Measurements from ENCODE around the gene FBP2. TPM values are rescaled to one million over a fixed set of nuclear protein-coding genes. Genes with fewer than 3 reads are reported as not detected.

Gene FBP2
- polyA plus RNA-seq, 1 donor (not counting 4 experiments of a cell fraction or from before 2014, with no cell fraction given): not detected

GRCh38 chr9:94622087-94622800 lies 28.6 kb upstream of the FBP2 start:
- H3K4me2 ChIP-seq (ENCODE audit: control insufficient read depth, extremely low read depth, insufficient read depth, low read depth, low read length): no peak overlapping the region
- no peaks in the 10 kb centered on the region for H3K9me3 ChIP-seq (ENCODE audit: control insufficient read depth, low read depth, low read length)
- H3K9ac ChIP-seq (ENCODE audit: control insufficient read depth, extremely low read depth, insufficient read depth, low read length): no peak overlapping the region
- H3K4me3 ChIP-seq (ENCODE audit: control insufficient read depth in 2 of 3, extremely low read depth in 1 of 3, insufficient read depth in 2 of 3, low read depth in 1 of 3, low read length in 3 of 3): no peak overlapping the region
- H3K27ac ChIP-seq (ENCODE audit: control insufficient read depth, insufficient read depth, low read length): no peak overlapping the region
- no peaks in the 10 kb centered on the region for H3K27me3 ChIP-seq (ENCODE audit: control insufficient read depth, extremely low read depth, insufficient read depth, low read length)
- no peaks in the 10 kb centered on the region for H3K4me1 ChIP-seq (ENCODE audit: control insufficient read depth, extremely low read depth, insufficient read depth, low read length)
- H3K9me1 ChIP-seq (ENCODE audit: control insufficient read depth, extremely low read depth, insufficient read depth, low read length): no peaks in the 10 kb centered on the region
- H3K36me3 ChIP-seq (ENCODE audit: control insufficient read depth in 2 of 2, extremely low read depth in 1 of 2, insufficient read depth in 2 of 2, low read length in 2 of 2): no peaks in the 10 kb centered on the region
- no peaks in the 10 kb centered on the region for H4K20me1 ChIP-seq (ENCODE audit: control insufficient read depth, extremely low read depth, insufficient read depth, low read length)
- no peaks in the 10 kb centered on the region for H3K79me2 ChIP-seq (ENCODE audit: control insufficient read depth, insufficient read depth, low read length)
- FAIRE-seq (no peak), DNase-seq (ENCODE audit: low read depth, low spot score) (no peak)
- no peak overlapping the region for H2AFZ ChIP-seq (ENCODE audit: control insufficient read depth, low read length)
- TF ChIP-seq CTCF (optimal IDR thresholded peaks at IDR 0.05 in 1 of 3, IDR thresholded peaks at IDR 0.05 in 1 of 3, conservative IDR thresholded peaks at IDR 0.05 in 1 of 3; ENCODE audit: extremely low read depth in 1 of 3, insufficient read depth in 2 of 3, low read length in 3 of 3) (no peak), EZH2 (IDR thresholded peaks at IDR 0.05; ENCODE audit: low read length) (no peak)
- dilution Hi-C loops (cut with MboI; ENCODE audit: extremely low pct_ligation_motif_present, low sequenced_read_pairs): no loop called here

- Histone ChIP-seq H3K9ac (ENCODE audit: control insufficient read depth, extremely low read depth, insufficient read depth, low read length) (no peak overlapping the region), H4K20me1 (ENCODE audit: control insufficient read depth, extremely low read depth, insufficient read depth, low read length) (no peaks in the 10 kb centered on the region), H3K9me1 (ENCODE audit: control insufficient read depth, extremely low read depth, insufficient read depth, low read length) (no peaks in the 10 kb centered on the region), H3K36me3 (ENCODE audit: control insufficient read depth in 2 of 2, extremely low read depth in 1 of 2, insufficient read depth in 2 of 2, low read length in 2 of 2) (no peaks in the 10 kb centered on the region), H3K79me2 (ENCODE audit: control insufficient read depth, insufficient read depth, low read length) (no peaks in the 10 kb centered on the region), H3K27me3 (ENCODE audit: control insufficient read depth, extremely low read depth, insufficient read depth, low read length) (no peaks in the 10 kb centered on the region), H3K9me3 (ENCODE audit: control insufficient read depth, low read depth, low read length) (no peaks in the 10 kb centered on the region), H3K4me2 (ENCODE audit: control insufficient read depth, extremely low read depth, insufficient read depth, low read depth, low read length) (no peak overlapping the region), H3K27ac (ENCODE audit: control insufficient read depth, insufficient read depth, low read length) (no peak overlapping the region), H2AFZ (ENCODE audit: control insufficient read depth, low read length) (no peak overlapping the region), H3K4me1 (ENCODE audit: control insufficient read depth, extremely low read depth, insufficient read depth, low read length) (no peaks in the 10 kb centered on the region), H3K4me3 (ENCODE audit: control insufficient read depth in 2 of 3, extremely low read depth in 1 of 3, insufficient read depth in 2 of 3, low read depth in 1 of 3, low read length in 3 of 3) (no peak overlapping the region)
- dilution Hi-C loops (cut with MboI; ENCODE audit: extremely low pct_ligation_motif_present, low sequenced_read_pairs): no loop called here
- FAIRE-seq (no peak), DNase-seq (ENCODE audit: low read depth, low spot score) (no peak)
- TF ChIP-seq CTCF (optimal IDR thresholded peaks at IDR 0.05 in 1 of 3, IDR thresholded peaks at IDR 0.05 in 1 of 3, conservative IDR thresholded peaks at IDR 0.05 in 1 of 3; ENCODE audit: extremely low read depth in 1 of 3, insufficient read depth in 2 of 3, low read length in 3 of 3): no peak
- TF ChIP-seq EZH2 (IDR thresholded peaks at IDR 0.05; ENCODE audit: low read length): no peak
These were observed 25.4 kb upstream of the FBP2 start for GRCh38 chr9:94619026-94619425.
